Activated CD4-positive, CD25-positive, alpha-beta regulatory T cell treated with anti-CD3 and anti-CD28 coated beads, Interleukin-2, amount 50 U/mL, for 24 hours (primary cell): ENCODE measurements around the gene CYTH2.
"Not testable (repeated sequence)": the region's sequence is repeated elsewhere in the genome, so short reads cannot be mapped to it uniquely, and the experiment has no call there.

Experiments
- ATAC-seq, 2 donors: fragments of 150-1000 bp; cut with Tn5 transposase; one replicate each; pipeline ENCODE4 v1.10.0; 2021; ENCODE audit warnings: mild to moderate bottlenecking in 1 of 2, moderate library complexity in 1 of 2

Gene CYTH2

GRCh38 chr19:48478339-48479256 is 9.4 kb downstream of the CYTH2 start:
- no peak for ATAC-seq

- ATAC-seq: no peak
Measured at GRCh38 chr19:48479686-48480085, 10.5 kb downstream of the CYTH2 start.

GRCh38 chr19:48480183-48480557 is 11.0 kb downstream of the CYTH2 start:
- peak; percentile 31 to 57 for ATAC-seq

GRCh38 chr19:48480558-48481500 is 11.7 kb downstream of the CYTH2 start:
- peak; percentile 77 to 79 for ATAC-seq

- no peak for ATAC-seq
Measured at GRCh38 chr19:48481846-48482639, 12.9 kb downstream of the CYTH2 start.

- ATAC-seq: no peak
Measured at GRCh38 chr19:48483301-48483700, 14.1 kb downstream of the CYTH2 start.

- no peak for ATAC-seq
Measured at GRCh38 chr19:48484247-48484893, 15.2 kb downstream of the CYTH2 start.

- ATAC-seq: no peak
Measured at GRCh38 chr19:48484931-48485612, 15.9 kb downstream of the CYTH2 start.

GRCh38 chr19:48486706-48487105 is 17.5 kb downstream of the CYTH2 start:
- not testable (repeated sequence) for ATAC-seq

GRCh38 chr19:48487544-48487943 is 18.4 kb downstream of the CYTH2 start:
- ATAC-seq: no peak

- no peak for ATAC-seq
Measured at GRCh38 chr19:48487948-48488347, 18.8 kb downstream of the CYTH2 start.

- not testable (repeated sequence) for ATAC-seq
Measured at GRCh38 chr19:48488478-48488877, 19.3 kb downstream of the CYTH2 start.

GRCh38 chr19:48489608-48490216 is 20.5 kb downstream of the CYTH2 start:
- peak; percentile 50 to 68 for ATAC-seq

GRCh38 chr19:48490981-48491792 is 22.0 kb downstream of the CYTH2 start:
- no peak for ATAC-seq

GRCh38 chr19:48491793-48492123 is 22.6 kb downstream of the CYTH2 start:
- no peak for ATAC-seq

GRCh38 chr19:48492925-48493717 is 24.0 kb downstream of the CYTH2 start:
- ATAC-seq: peak; percentile 61 to 68

- ATAC-seq: peak; percentile 9 to 14
Measured at GRCh38 chr19:48493718-48494401, 24.7 kb downstream of the CYTH2 start.

- no peak for ATAC-seq
Measured at GRCh38 chr19:48495396-48495795, 26.2 kb downstream of the CYTH2 start.
